ENCODE data around the gene CFI. TPM values are rescaled to one million over a fixed set of nuclear protein-coding genes. Genes with fewer than 3 reads are reported as not detected.
"Not testable (repeated sequence)": the region's sequence is repeated elsewhere in the genome, so short reads cannot be mapped to it uniquely, and the experiment has no call there.

CFI gene
- total RNA-seq, 3 donors from 2014 or later, result 0.11 to 0.22 (median 0.20) TPM

- Mint-ChIP-seq H3K36me3 (ENCODE audit: insufficient read depth) (peaks cover 32% of the 10 kb centered on the region), H3K27me3 (ENCODE audit: low read depth) (no peaks in the 10 kb centered on the region), H3K4me1 (ENCODE audit: low read depth) (peaks cover 39% of the 10 kb centered on the region), H3K9me3 (no peaks in the 10 kb centered on the region), H3K4me3 (peak within 1 kb of the TSS; percentile 99)
- DNase-seq, result peak; percentile 81
- peak; percentile 92 to 95 for ATAC-seq
These were observed 13.6 kb upstream of the CFI start, which contains the start of gene GAR1 for GRCh38 chr4:109815151-109816081. Gene GAR1 (plus strand): TSS chr4:109815762. CDS start chr4:109816165, 403 bp downstream.

GRCh38 chr4:109811707-109812106 is 9.9 kb upstream of the CFI start:
- Mint-ChIP-seq H3K4me3 (no peak overlapping the region), H3K9me3 (no peaks in the 10 kb centered on the region), H3K4me1 (ENCODE audit: low read depth) (peaks cover 10% of the 10 kb centered on the region), H3K27me3 (ENCODE audit: low read depth) (peaks cover 5% of the 10 kb centered on the region), H3K36me3 (ENCODE audit: insufficient read depth) (peaks cover 8% of the 10 kb centered on the region)
- no peak for DNase-seq
- ATAC-seq, result no peak

- H3K27me3 Mint-ChIP-seq (ENCODE audit: low read depth), result peaks cover 5% of the 10 kb centered on the region
These were observed 9.0 kb upstream of the CFI start for GRCh38 chr4:109810552-109811387.

GRCh38 chr4:109809655-109810054 is 7.9 kb upstream of the CFI start:
- ATAC-seq (no peak), DNase-seq (no peak)
- H3K4me1 Mint-ChIP-seq (ENCODE audit: low read depth), result peaks cover 1% of the 10 kb centered on the region
- peaks cover 5% of the 10 kb centered on the region for H3K27me3 Mint-ChIP-seq (ENCODE audit: low read depth)
- no peaks in the 10 kb centered on the region for H3K36me3 Mint-ChIP-seq (ENCODE audit: insufficient read depth)
- no peak overlapping the region for H3K4me3 Mint-ChIP-seq
- no peaks in the 10 kb centered on the region for H3K9me3 Mint-ChIP-seq

More at GRCh38 chr4:109810552-109811387, 9.0 kb upstream of the CFI start:
- H3K4me3 Mint-ChIP-seq, result no peak overlapping the region
- H3K9me3 Mint-ChIP-seq, result no peaks in the 10 kb centered on the region
- peaks cover 4% of the 10 kb centered on the region for H3K4me1 Mint-ChIP-seq (ENCODE audit: low read depth)
- DNase-seq (no peak), ATAC-seq (no peak)
- H3K36me3 Mint-ChIP-seq (ENCODE audit: insufficient read depth), result peaks cover 2% of the 10 kb centered on the region

GRCh38 chr4:109803924-109804571 is 2.2 kb upstream of the CFI start:
- H3K4me3 Mint-ChIP-seq, result no peak overlapping the region
- no peaks in the 10 kb centered on the region for H3K36me3 Mint-ChIP-seq (ENCODE audit: insufficient read depth)
- no peaks in the 10 kb centered on the region for H3K4me1 Mint-ChIP-seq (ENCODE audit: low read depth)
- ATAC-seq (no peak), DNase-seq (no peak)
- H3K9me3 Mint-ChIP-seq, result no peaks in the 10 kb centered on the region
- peaks cover 5% of the 10 kb centered on the region for H3K27me3 Mint-ChIP-seq (ENCODE audit: low read depth)

- H3K4me1 Mint-ChIP-seq (ENCODE audit: low read depth), result no peaks in the 10 kb centered on the region
- ATAC-seq (no peak), DNase-seq (no peak)
- no peaks in the 10 kb centered on the region for H3K27me3 Mint-ChIP-seq (ENCODE audit: low read depth)
- H3K9me3 Mint-ChIP-seq, result peaks cover 5% of the 10 kb centered on the region
- no peaks in the 10 kb centered on the region for H3K36me3 Mint-ChIP-seq (ENCODE audit: insufficient read depth)
- H3K4me3 Mint-ChIP-seq, result no peak overlapping the region
These were observed 555 bp downstream of the CFI start for GRCh38 chr4:109801099-109801789.

- no peak overlapping the region for H3K4me3 Mint-ChIP-seq
- peaks cover 19% of the 10 kb centered on the region for H3K9me3 Mint-ChIP-seq
- H3K36me3 Mint-ChIP-seq (ENCODE audit: insufficient read depth), result no peaks in the 10 kb centered on the region
- H3K27me3 Mint-ChIP-seq (ENCODE audit: low read depth), result peaks cover 5% of the 10 kb centered on the region
- ATAC-seq (no peak), DNase-seq (no peak)
- H3K4me1 Mint-ChIP-seq (ENCODE audit: low read depth), result no peaks in the 10 kb centered on the region
These were observed 2.9 kb downstream of the CFI start for GRCh38 chr4:109798866-109799265.

GRCh38 chr4:109795059-109795458 is 6.7 kb downstream of the CFI start:
- no peak overlapping the region for H3K4me3 Mint-ChIP-seq
- no peaks in the 10 kb centered on the region for H3K4me1 Mint-ChIP-seq (ENCODE audit: low read depth)
- peaks cover 13% of the 10 kb centered on the region for H3K27me3 Mint-ChIP-seq (ENCODE audit: low read depth)
- peaks cover 19% of the 10 kb centered on the region for H3K9me3 Mint-ChIP-seq
- ATAC-seq, result no peak
- DNase-seq, result no peak
- no peaks in the 10 kb centered on the region for H3K36me3 Mint-ChIP-seq (ENCODE audit: insufficient read depth)

GRCh38 chr4:109787807-109788206 is 14.0 kb downstream of the CFI start:
- H3K36me3 Mint-ChIP-seq (ENCODE audit: insufficient read depth), result no peaks in the 10 kb centered on the region
- ATAC-seq (no peak), DNase-seq (no peak)
- H3K4me3 Mint-ChIP-seq, result no peak overlapping the region
- H3K27me3 Mint-ChIP-seq (ENCODE audit: low read depth), result peaks cover 6% of the 10 kb centered on the region
- H3K4me1 Mint-ChIP-seq (ENCODE audit: low read depth), result no peaks in the 10 kb centered on the region
- peaks cover 9% of the 10 kb centered on the region for H3K9me3 Mint-ChIP-seq

- H3K4me3 Mint-ChIP-seq, result no peak overlapping the region
- DNase-seq, result no peak
- no peaks in the 10 kb centered on the region for H3K4me1 Mint-ChIP-seq (ENCODE audit: low read depth)
- H3K27me3 Mint-ChIP-seq (ENCODE audit: low read depth), result peaks cover 3% of the 10 kb centered on the region
- ATAC-seq, result no peak
- H3K36me3 Mint-ChIP-seq (ENCODE audit: insufficient read depth), result no peaks in the 10 kb centered on the region
- peaks cover 9% of the 10 kb centered on the region for H3K9me3 Mint-ChIP-seq
These were observed 15.0 kb downstream of the CFI start for GRCh38 chr4:109786846-109787245.

GRCh38 chr4:109782092-109782491 is 19.7 kb downstream of the CFI start:
- not testable (repeated sequence) for H3K27me3 Mint-ChIP-seq (ENCODE audit: low read depth); H3K4me1 Mint-ChIP-seq (ENCODE audit: low read depth); H3K9me3 Mint-ChIP-seq; ATAC-seq; DNase-seq; H3K4me3 Mint-ChIP-seq; H3K36me3 Mint-ChIP-seq (ENCODE audit: insufficient read depth)

GRCh38 chr4:109764789-109765402 is 36.9 kb downstream of the CFI start:
- H3K4me1 Mint-ChIP-seq (ENCODE audit: low read depth), result peaks cover 3% of the 10 kb centered on the region
- no peak for DNase-seq
- no peaks in the 10 kb centered on the region for H3K9me3 Mint-ChIP-seq
- no peak overlapping the region for H3K4me3 Mint-ChIP-seq
- no peak for ATAC-seq
- no peaks in the 10 kb centered on the region for H3K36me3 Mint-ChIP-seq (ENCODE audit: insufficient read depth)
- peaks cover 21% of the 10 kb centered on the region for H3K27me3 Mint-ChIP-seq (ENCODE audit: low read depth)

GRCh38 chr4:109764376-109764775 is 37.4 kb downstream of the CFI start:
- H3K36me3 Mint-ChIP-seq (ENCODE audit: insufficient read depth), result no peaks in the 10 kb centered on the region
- no peak overlapping the region for H3K4me3 Mint-ChIP-seq
- peaks cover 19% of the 10 kb centered on the region for H3K27me3 Mint-ChIP-seq (ENCODE audit: low read depth)
- no peaks in the 10 kb centered on the region for H3K9me3 Mint-ChIP-seq
- no peak for DNase-seq
- ATAC-seq, result no peak
- peaks cover 3% of the 10 kb centered on the region for H3K4me1 Mint-ChIP-seq (ENCODE audit: low read depth)

Data from activated T-cell treated with anti-CD3 and anti-CD28 coated beads, Interleukin-2, amount 50 U/mL, for 4 hours (primary cell).